KOPT-K1 (cell line): ENCODE data around the gene NCDN.

Source experiments
- H3K27ac ChIP-seq: fragments of 200-600 bp; sonication (generic); 2 replicates; pipeline ENCODE4 v1.5.1; 2016; ENCODE audit warnings: antibody characterized with exemption, mild to moderate bottlenecking, low read depth, low read length; ENCODE audit not compliant: poor library complexity, severe bottlenecking
- H3K36me3 ChIP-seq: fragments of 200-600 bp; sonication (generic); 2 replicates; pipeline ENCODE4 v1.5.1; 2017; ENCODE audit warnings: antibody characterized with exemption, mild to moderate bottlenecking, low read length, moderate library complexity; ENCODE audit not compliant: insufficient read depth
- H3K9me3 ChIP-seq: fragments of 200-600 bp; sonication (generic); 2 replicates; pipeline ENCODE4 v1.5.1; 2017; ENCODE audit warnings: antibody characterized with exemption, low read length, mild to moderate bottlenecking; ENCODE audit not compliant: insufficient read depth, poor library complexity, severe bottlenecking

NCDN gene

DNA sequence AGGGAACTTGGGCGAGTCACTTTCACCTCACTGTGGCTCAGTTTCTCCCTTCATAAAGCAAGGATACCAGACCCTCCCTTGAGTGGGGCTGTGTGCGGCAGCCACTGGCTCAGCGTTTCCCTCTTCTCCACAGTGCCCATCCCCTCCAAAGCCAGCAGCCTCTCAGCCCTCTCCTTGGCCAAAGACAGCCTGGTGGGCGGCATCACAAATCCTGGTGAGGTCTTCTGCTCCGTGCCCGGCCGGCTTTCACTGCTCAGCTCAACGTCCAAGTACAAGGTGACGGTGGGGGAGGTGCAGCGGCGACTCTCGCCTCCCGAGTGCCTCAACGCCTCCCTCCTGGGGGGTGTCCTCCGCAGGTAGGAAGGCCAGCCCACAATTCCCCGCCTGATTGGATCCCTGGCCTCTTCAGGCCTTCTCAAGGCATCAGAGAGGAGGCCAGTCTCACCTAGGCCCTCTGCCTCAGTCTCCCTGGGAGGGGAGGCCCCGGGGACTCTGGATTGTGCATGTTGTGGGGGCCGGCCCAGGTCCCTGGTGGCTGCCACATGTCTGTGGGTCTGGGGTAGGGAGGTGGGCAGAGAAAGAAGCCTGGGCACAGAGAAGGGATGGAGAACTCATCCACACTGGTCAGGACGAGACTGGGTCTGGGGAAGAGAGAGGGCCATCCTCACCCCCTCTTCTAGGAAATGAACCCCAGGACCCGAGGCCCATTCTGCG, 30.8 kb downstream of the NCDN start:
- Histone ChIP-seq H3K36me3 (peaks cover 19% of the 10 kb centered on the region; the same call in 1 of the 2 replicates), H3K9me3 (no peaks in the 10 kb centered on the region)

GRCh38 chr1:35589516-35590427, 32.2 kb downstream of the NCDN start:
- Histone ChIP-seq H3K36me3 (peaks cover 19% of the 10 kb centered on the region; the same call in 1 of the 2 replicates), H3K9me3 (no peaks in the 10 kb centered on the region), H3K27ac (no peak overlapping the region)

More for the DNA sequence above, 30.8 kb downstream of the NCDN start:
- no peak overlapping the region for H3K27ac ChIP-seq

GRCh38 chr1:35590476-35591040, 33.0 kb downstream of the NCDN start:
- Histone ChIP-seq H3K27ac (no peak overlapping the region), H3K9me3 (no peaks in the 10 kb centered on the region), H3K36me3 (peaks cover 22% of the 10 kb centered on the region; the same call in 1 of the 2 replicates)

GRCh38 chr1:35591211-35591610, 33.6 kb downstream of the NCDN start:
- no peak overlapping the region for H3K27ac ChIP-seq
- peaks cover 27% of the 10 kb centered on the region; the same call in 1 of the 2 replicates for H3K36me3 ChIP-seq
- no peaks in the 10 kb centered on the region for H3K9me3 ChIP-seq

DNA sequence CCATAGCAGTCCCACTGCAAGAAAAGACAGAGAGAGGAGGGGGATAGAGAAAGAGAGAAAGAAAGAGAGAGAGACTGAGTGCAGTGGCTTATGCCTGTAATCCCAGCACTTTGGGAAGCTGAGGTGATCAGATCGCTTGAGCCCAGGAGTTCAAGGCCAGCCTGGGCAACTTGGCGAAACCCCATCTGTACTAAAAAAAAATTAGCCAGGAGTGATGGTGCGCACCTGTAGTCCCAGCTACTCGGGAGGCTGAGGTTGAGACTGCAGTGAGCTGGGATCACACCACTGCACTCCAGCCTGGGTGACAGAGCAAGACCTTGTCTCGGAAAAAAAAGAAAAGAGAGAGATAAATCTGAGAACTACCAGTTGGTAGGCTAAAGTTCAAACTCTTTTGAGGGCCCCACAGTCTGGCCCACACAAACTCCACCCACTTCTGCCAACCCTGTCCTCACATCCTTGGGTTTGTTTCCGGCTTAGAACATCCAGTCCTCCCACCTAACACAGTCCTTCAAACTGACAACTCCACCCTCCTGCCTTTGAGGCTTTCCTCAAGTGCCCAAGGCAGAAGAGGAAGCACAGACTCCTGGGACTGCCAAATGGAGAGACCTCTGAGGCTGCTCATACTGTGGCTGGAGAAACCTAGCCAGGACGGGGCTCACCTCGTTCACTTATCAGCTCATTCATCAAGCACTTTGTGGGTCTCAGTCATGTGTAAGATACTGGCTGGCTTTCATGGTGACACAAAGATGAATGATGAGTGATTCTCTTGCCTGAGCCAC, 35.6 kb downstream of the NCDN start:
- Histone ChIP-seq H3K27ac (peak overlapping the region; percentile 63), H3K9me3 (no peaks in the 10 kb centered on the region), H3K36me3 (peaks cover 32% of the 10 kb centered on the region; the same call in 1 of the 2 replicates)

GRCh38 chr1:35594005-35594760, 36.6 kb downstream of the NCDN start:
- H3K27ac ChIP-seq: peak overlapping the region; percentile 63
- H3K9me3 ChIP-seq: no peaks in the 10 kb centered on the region
- peaks cover 39% of the 10 kb centered on the region for H3K36me3 ChIP-seq

- Histone ChIP-seq H3K27ac (no peak overlapping the region), H3K9me3 (no peaks in the 10 kb centered on the region), H3K36me3 (peaks cover 43% of the 10 kb centered on the region)
These were observed 38.1 kb downstream of the NCDN start for GRCh38 chr1:35595684-35596083.

- H3K36me3 ChIP-seq: peaks cover 57% of the 10 kb centered on the region
- H3K27ac ChIP-seq: no peak overlapping the region
- no peaks in the 10 kb centered on the region for H3K9me3 ChIP-seq
These were observed 40.3 kb downstream of the NCDN start for GRCh38 chr1:35597870-35598269.

- no peak overlapping the region for H3K27ac ChIP-seq
- H3K9me3 ChIP-seq: no peaks in the 10 kb centered on the region
- peaks cover 67% of the 10 kb centered on the region for H3K36me3 ChIP-seq
These were observed 41.3 kb downstream of the NCDN start for GRCh38 chr1:35598895-35599294.

DNA sequence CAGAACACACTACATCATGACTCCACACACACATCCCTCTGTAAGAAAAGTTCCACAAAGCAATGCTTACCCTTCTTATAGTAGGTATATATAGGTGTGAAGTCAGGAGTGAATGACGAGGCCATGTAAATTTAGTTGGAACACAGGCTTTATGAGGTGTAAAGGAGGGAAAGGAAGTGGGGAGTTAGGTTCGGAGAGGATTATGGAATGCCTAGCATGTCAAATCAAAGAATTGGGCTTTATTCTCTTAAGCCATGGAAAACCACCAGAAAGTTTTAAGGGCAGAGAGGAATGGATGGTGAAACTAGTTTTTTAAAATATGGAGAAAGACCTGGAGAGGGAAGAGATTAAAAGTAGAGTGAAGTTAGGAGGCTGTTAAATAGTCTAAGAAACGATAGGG, 41.8 kb downstream of the NCDN start:
- peaks cover 72% of the 10 kb centered on the region for H3K36me3 ChIP-seq
- no peaks in the 10 kb centered on the region for H3K9me3 ChIP-seq

GRCh38 chr1:35600593-35600992, 43.0 kb downstream of the NCDN start:
- no peaks in the 10 kb centered on the region for H3K9me3 ChIP-seq
- H3K27ac ChIP-seq: no peak overlapping the region
- peaks cover 81% of the 10 kb centered on the region for H3K36me3 ChIP-seq

More for the DNA sequence above, 41.8 kb downstream of the NCDN start:
- H3K27ac ChIP-seq: no peak overlapping the region

DNA sequence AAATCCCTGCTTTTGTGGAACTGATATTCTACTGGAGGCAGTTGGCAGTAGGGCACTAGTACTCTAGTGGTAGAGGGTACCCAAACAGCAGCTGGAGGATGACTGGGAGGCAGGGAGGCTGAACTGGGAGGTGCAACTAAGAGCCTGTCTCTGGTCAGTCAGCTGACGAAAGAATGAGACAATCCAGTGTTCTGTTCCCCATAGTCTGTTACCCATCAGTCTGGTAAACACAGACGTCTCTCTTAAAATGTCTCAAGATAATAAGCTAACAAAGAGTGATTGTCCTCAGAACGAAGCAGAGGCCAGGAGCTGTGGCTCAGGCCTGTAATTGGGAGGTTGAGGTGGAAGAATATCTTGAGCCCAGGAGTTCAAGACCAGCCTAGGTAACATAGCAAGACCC, 45.9 kb downstream of the NCDN start:
- no peaks in the 10 kb centered on the region for H3K9me3 ChIP-seq
- H3K36me3 ChIP-seq: peaks cover 99% of the 10 kb centered on the region
- no peak overlapping the region for H3K27ac ChIP-seq

- H3K9me3 ChIP-seq: no peaks in the 10 kb centered on the region
- H3K27ac ChIP-seq: no peak overlapping the region
- peaks cover 100% of the 10 kb centered on the region for H3K36me3 ChIP-seq
These were observed 46.3 kb downstream of the NCDN start for GRCh38 chr1:35603941-35604340.
